Vagina (tissue), 2 donors: ENCODE data around the gene SLC22A17. TPM values are rescaled to one million over a fixed set of nuclear protein-coding genes. Genes with fewer than 3 reads are reported as not detected.
A peak's percentile ranks its signal among the peaks of the same experiment; 100 is the strongest.

Experiments used
- DNase-seq, 2 donors: peaks; one replicate each; pipeline ENCODE4 v3.0.0-alpha.2; 2017; ENCODE audit errors: extremely low spot score in 2 of 2
- H3K27ac ChIP-seq: fragments of 200-600 bp; sonication (generic); one replicate; pipeline ENCODE4 v1.5.1; 2019
- H3K27me3 ChIP-seq: fragments of 200-600 bp; sonication (generic); one replicate; pipeline ENCODE4 v1.5.1; 2019
- H3K36me3 ChIP-seq, 2 donors: fragments of 200-600 bp; sonication (generic); one replicate each; pipeline ENCODE4 v1.5.1; 2017 to 2019
- H3K4me1 ChIP-seq: fragments of 200-600 bp; sonication (generic); one replicate; pipeline ENCODE4 v1.5.1; 2019
- H3K4me3 ChIP-seq, 2 donors: fragments of 200-600 bp; sonication (generic); 1 replicate in 1 of 2; 2 replicates in 1 of 2; pipeline ENCODE4 v1.5.1; 2016 to 2019
- H3K9me3 ChIP-seq: fragments of 200-600 bp; sonication (generic); one replicate; pipeline ENCODE4 v1.5.1; 2019
- POLR2A ChIP-seq, 2 donors: fragments of 450-650 bp; IDR thresholded peaks; one replicate each; pipeline ENCODE4 v1.6.1; 2017; ENCODE audit warnings: antibody characterized with exemption in 2 of 2, mild to moderate bottlenecking in 2 of 2, moderate library complexity in 2 of 2
- POLR2AphosphoS5 ChIP-seq, 2 donors: sonication (generic); formaldehyde crosslinking; IDR thresholded peaks; one replicate each; pipeline ENCODE4 v1.9.0; 2017; ENCODE audit warnings: antibody characterized with exemption in 2 of 2, mild to moderate bottlenecking in 2 of 2, low read depth in 1 of 2; ENCODE audit not compliant: insufficient read depth in 1 of 2
- intact Hi-C: fragments of 100-400 bp; cut with DNase I; formaldehyde crosslinking; loops from one replicate; pipeline ENCODE4 v1.15.1; 2023
- total RNA-seq: library from RNA; depleted of rRNA; stranded (reverse); fragments of >200 nt; gene quantifications from one replicate; pipeline ENCODE4 v1.2.3, GENCODE V29; 2016
- TF ChIP-seq, protein P1 (sequence below), 3 experiments: fragments of 450-650 bp in 2 of 3; fragments of 200-600 bp in 1 of 3; sonication (generic) in 1 of 3; IDR thresholded peaks; one replicate each; pipeline ENCODE4 v1.5.1; 2017 to 2019; ENCODE audit warnings: antibody characterized with exemption in 3 of 3, mild to moderate bottlenecking in 2 of 3, moderate library complexity in 2 of 3

Gene SLC22A17
- total RNA-seq, 1 donor from 2014 or later = 37.8 TPM

DNA sequence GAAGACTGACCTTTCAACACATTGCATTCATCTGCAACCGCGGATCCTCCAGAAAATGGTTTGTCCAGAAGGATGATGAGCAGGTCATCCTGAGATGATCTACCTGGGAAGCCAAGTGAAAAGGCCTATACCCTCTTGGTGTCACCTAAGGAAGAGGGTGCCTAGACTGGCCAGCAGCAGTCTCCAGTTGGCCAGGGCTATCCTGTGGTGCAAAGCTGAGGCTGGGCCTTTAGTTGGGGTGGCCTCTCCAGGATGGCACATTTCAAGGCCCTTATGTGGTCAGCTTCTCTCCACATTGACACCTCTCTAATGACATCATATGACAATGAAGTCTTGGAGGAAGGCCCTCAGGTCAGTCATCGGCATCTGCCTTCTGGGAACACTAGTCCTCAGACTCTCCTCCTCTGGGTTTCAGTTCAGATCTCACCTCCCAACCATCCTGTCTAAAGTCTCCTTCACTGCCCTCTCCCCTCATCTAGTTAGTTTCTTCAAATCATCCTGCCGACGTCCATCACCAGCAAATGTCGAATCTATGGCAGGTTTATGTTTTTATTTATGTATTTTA lies 3.3 kb upstream of the SLC22A17 start:
- DNase-seq = peak in 1 of 2 donors; percentile 71
- Histone ChIP-seq H3K27ac (no peak overlapping the region), H3K36me3 (peaks cover 0 to 24% of the 10 kb centered on the region in 2 donors), H3K4me3 (no peak overlapping the region), H3K4me1 (peaks cover 29% of the 10 kb centered on the region), H3K27me3 (no peaks in the 10 kb centered on the region), H3K9me3 (no peaks in the 10 kb centered on the region)
- intact Hi-C loops = no loop called here
- no peak for TF ChIP-seq POLR2A (IDR thresholded peaks at IDR 0.05)
- TF ChIP-seq, protein P1, sequence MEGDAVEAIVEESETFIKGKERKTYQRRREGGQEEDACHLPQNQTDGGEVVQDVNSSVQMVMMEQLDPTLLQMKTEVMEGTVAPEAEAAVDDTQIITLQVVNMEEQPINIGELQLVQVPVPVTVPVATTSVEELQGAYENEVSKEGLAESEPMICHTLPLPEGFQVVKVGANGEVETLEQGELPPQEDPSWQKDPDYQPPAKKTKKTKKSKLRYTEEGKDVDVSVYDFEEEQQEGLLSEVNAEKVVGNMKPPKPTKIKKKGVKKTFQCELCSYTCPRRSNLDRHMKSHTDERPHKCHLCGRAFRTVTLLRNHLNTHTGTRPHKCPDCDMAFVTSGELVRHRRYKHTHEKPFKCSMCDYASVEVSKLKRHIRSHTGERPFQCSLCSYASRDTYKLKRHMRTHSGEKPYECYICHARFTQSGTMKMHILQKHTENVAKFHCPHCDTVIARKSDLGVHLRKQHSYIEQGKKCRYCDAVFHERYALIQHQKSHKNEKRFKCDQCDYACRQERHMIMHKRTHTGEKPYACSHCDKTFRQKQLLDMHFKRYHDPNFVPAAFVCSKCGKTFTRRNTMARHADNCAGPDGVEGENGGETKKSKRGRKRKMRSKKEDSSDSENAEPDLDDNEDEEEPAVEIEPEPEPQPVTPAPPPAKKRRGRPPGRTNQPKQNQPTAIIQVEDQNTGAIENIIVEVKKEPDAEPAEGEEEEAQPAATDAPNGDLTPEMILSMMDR (IDR thresholded peaks at IDR 0.05) = no peak
- no peak for TF ChIP-seq POLR2AphosphoS5 (IDR thresholded peaks at IDR 0.05; ENCODE audit: insufficient read depth in 1 of 2, low read depth in 1 of 2)

DNA sequence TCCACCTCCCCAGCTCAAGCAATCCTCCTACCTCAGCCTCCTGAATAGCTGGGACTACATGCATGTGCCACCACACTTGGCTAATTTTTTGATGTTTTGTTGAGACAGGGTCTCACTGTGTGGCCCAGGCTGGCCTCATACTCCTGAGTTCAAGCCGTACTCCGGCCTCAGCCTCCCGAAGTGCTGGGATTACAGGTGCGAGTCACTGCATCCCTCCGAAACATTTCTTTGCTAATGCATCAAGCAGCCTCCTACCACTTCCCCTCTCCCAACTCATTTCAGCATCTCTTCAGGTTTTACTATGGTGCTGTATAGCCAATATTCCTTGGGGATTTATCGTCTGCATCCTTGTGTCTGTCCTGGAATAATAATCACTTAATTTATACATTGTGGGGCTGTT lies 2.3 kb upstream of the SLC22A17 start:
- H3K4me1 ChIP-seq = peaks cover 20% of the 10 kb centered on the region
- H3K4me3 ChIP-seq = no peak overlapping the region
- intact Hi-C loops = no loop called here
- H3K36me3 ChIP-seq = peaks cover 0 to 17% of the 10 kb centered on the region in 2 donors
- TF ChIP-seq POLR2A (IDR thresholded peaks at IDR 0.05) (no peak), POLR2AphosphoS5 (IDR thresholded peaks at IDR 0.05; ENCODE audit: insufficient read depth in 1 of 2, low read depth in 1 of 2) (no peak)
- TF ChIP-seq, protein P1 (IDR thresholded peaks at IDR 0.05) = no peak
- no peaks in the 10 kb centered on the region for H3K9me3 ChIP-seq
- peak in 1 of 2 donors; percentile 78 for DNase-seq
- no peak overlapping the region for H3K27ac ChIP-seq
- no peaks in the 10 kb centered on the region for H3K27me3 ChIP-seq

DNA sequence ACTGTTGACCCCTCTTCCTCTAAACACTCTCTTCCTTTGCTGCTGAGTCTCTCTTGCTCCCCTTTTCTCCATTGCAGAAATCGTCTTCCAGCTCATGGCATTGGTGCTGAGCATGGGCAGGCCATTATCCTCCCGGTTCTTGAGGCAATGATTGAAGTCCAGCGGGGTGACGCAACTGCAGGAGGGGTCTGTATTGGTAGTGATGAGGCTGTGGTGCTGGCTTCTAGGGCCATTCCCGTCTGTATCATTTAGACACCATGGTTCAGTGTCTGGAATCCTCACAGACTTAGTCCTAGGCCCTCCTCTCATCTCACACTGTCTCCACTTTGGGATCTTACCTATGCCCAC lies 720 bp upstream of the SLC22A17 start:
- H3K4me3 ChIP-seq = no peak overlapping the region
- H3K36me3 ChIP-seq = peaks cover 0 to 6% of the 10 kb centered on the region in 2 donors
- H3K9me3 ChIP-seq = no peaks in the 10 kb centered on the region
- TF ChIP-seq, protein P1 (IDR thresholded peaks at IDR 0.05) = no peak
- TF ChIP-seq POLR2AphosphoS5 (IDR thresholded peaks at IDR 0.05; ENCODE audit: insufficient read depth in 1 of 2, low read depth in 1 of 2) (no peak), POLR2A (IDR thresholded peaks at IDR 0.05) (no peak)
- H3K27me3 ChIP-seq = no peaks in the 10 kb centered on the region
- peak overlapping the region; percentile 76 for H3K27ac ChIP-seq
- H3K4me1 ChIP-seq = peaks cover 20% of the 10 kb centered on the region
- DNase-seq = peak in 1 of 2 donors; percentile 85
- intact Hi-C loops = no loop called here

DNA sequence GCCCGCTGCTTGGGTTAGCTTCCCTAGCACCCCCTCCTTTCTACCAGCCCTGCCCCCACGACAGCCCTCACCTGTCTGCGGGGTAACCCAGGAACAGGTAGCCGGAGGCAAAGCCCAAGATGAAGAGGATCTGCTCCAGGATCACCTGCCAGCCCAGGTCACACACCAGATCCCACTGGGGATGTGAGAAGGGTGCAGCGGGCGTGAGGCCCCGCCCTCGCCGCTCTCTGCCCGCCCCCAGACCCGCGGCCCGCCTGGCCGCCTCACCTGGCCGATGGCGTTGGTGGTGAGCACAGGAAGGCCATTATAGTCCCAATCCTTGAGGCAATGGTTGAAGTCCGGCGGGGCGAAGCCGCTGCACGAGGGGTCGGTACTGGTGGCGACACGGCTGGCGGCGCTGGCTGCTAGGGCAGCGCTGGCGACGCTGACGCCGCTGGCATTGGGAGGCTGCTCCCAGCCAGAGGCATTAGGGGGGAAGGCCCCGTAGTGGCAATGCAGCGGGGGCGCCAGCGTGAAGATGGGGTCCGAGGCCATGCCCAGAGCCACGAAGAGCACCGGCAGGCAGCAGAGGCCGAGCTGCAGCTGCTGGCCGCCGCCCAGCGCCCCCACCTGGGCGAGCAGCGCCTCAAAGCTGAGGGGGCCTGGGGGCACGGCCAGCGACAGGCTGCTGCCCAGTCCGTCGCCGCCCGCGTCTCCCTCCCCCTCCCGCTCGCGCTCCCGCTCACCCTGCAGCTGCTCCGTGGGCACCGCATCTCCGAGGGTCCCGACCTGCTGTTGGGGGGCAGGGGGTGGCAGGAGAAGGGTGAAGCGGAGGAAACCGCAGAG lies 794 bp downstream of the SLC22A17 start:
- DNase-seq = peak in 1 of 2 donors; percentile 83

More for the DNA sequence above, 794 bp downstream of the SLC22A17 start:
- peak overlapping the region; percentile 76 for H3K27ac ChIP-seq
- peaks cover 20% of the 10 kb centered on the region for H3K4me1 ChIP-seq
- no peaks in the 10 kb centered on the region for H3K27me3 ChIP-seq
- H3K36me3 ChIP-seq = no peaks in the 10 kb centered on the region
- intact Hi-C loops = no loop called here
- TF ChIP-seq, protein P1 (IDR thresholded peaks at IDR 0.05) = no peak
- TF ChIP-seq POLR2A (IDR thresholded peaks at IDR 0.05) (no peak), POLR2AphosphoS5 (IDR thresholded peaks at IDR 0.05; ENCODE audit: insufficient read depth in 1 of 2, low read depth in 1 of 2) (no peak)
- peak overlapping the region; percentile 66 to 68 for H3K4me3 ChIP-seq
- H3K9me3 ChIP-seq = no peaks in the 10 kb centered on the region
